H1 (cell line): Measurements from ENCODE around the gene KCNH1. TPM values are rescaled to one million over a fixed set of nuclear protein-coding genes. Genes with fewer than 3 reads are reported as not detected.

Source experiments
- CTCF ChIA-PET: fragments of 300-600 bp; sonication (Branson Sonifier 250); formaldehyde crosslinking; loops from one replicate; lab custom pipeline; 2021; ENCODE audit not compliant: partially characterized antibody; lab: Charles Lee
- POLR2A ChIA-PET: fragments of 300-600 bp; sonication (Branson Sonifier 250); formaldehyde crosslinking; loops from one replicate; lab custom pipeline; 2021; ENCODE audit warnings: inconsistent platforms; ENCODE audit not compliant: partially characterized antibody; lab: Charles Lee
- DNase-seq, 2 experiments: peaks; one replicate each; pipeline versions ENCODE4 v3.0.0 to v3.0.0-alpha.2; 2010 to 2022; ENCODE audit warnings: low spot score in 2 of 2, low read depth in 1 of 2, mixed read lengths in 1 of 2
- FAIRE-seq: peaks from 2 replicates; lab custom pipeline; 2011; peaks lifted over from hg19 to GRCh38; lab: Jason Lieb, UNC
- H2AFZ ChIP-seq: 2 replicates; pipeline ENCODE4 v1.8.1; 2012; ENCODE audit warnings: low read length, inconsistent platforms
- H2AK5ac ChIP-seq: 2 replicates; pipeline ENCODE4 v1.6.1; 2013; ENCODE audit warnings: low read depth, low read length
- H2BK120ac ChIP-seq: replicated peaks from 2 replicates; pipeline ENCODE3; 2013; ENCODE audit warnings: low read depth, low read length, inconsistent platforms
- H2BK12ac ChIP-seq: 2 replicates; pipeline ENCODE4 v1.6.1; 2013; ENCODE audit warnings: low read depth, low read length
- H2BK15ac ChIP-seq: 2 replicates; pipeline ENCODE4 v1.6.1; 2013; ENCODE audit warnings: low read length
- H2BK20ac ChIP-seq: 2 replicates; pipeline ENCODE4 v1.6.1; 2013; ENCODE audit warnings: low read length
- H2BK5ac ChIP-seq: 2 replicates; pipeline ENCODE4 v1.6.1; 2013; ENCODE audit warnings: low read depth, low read length
- H3K14ac ChIP-seq: 2 replicates; pipeline ENCODE4 v1.6.1; 2013; ENCODE audit warnings: inconsistent platforms; ENCODE audit not compliant: insufficient read length
- H3K18ac ChIP-seq: 2 replicates; pipeline ENCODE4 v1.6.1; 2013; ENCODE audit warnings: low read length; ENCODE audit errors: extremely low read depth
- H3K23ac ChIP-seq: 2 replicates; pipeline ENCODE4 v1.6.1; 2013; ENCODE audit warnings: inconsistent platforms; ENCODE audit not compliant: insufficient read length
- H3K23me2 ChIP-seq: 2 replicates; pipeline ENCODE4 v1.6.1; 2013; ENCODE audit warnings: low read depth, low read length
- H3K27ac ChIP-seq: 2 replicates; pipeline ENCODE4 v1.6.1; 2011; ENCODE audit warnings: low read depth, low read length, inconsistent platforms
- H3K27me3 ChIP-seq, 4 experiments: replicated peaks in 1 of 4; 1 replicate in 1 of 4; 2 replicates in 3 of 4; pipeline versions ENCODE4 v1.6.1 to v1.8.1; 2011 to 2013; ENCODE audit warnings: low read length in 3 of 4, mild to moderate bottlenecking in 3 of 4, inconsistent platforms in 2 of 4, mixed read lengths in 2 of 4, moderate library complexity in 1 of 4; ENCODE audit not compliant: control insufficient read depth in 3 of 4, insufficient read depth in 3 of 4; ENCODE audit errors: extremely low read depth in 1 of 4
- H3K36me3 ChIP-seq, 4 experiments: 2 replicates each; pipeline versions ENCODE4 v1.6.1 to v1.8.1; 2011 to 2013; ENCODE audit warnings: mild to moderate bottlenecking in 4 of 4, low read length in 3 of 4, moderate library complexity in 2 of 4, control low read depth in 1 of 4, inconsistent platforms in 1 of 4; ENCODE audit not compliant: insufficient read depth in 4 of 4, control insufficient read depth in 2 of 4
- H3K4ac ChIP-seq: replicated peaks from 2 replicates; pipeline ENCODE3; 2013; ENCODE audit warnings: low read length, low read depth, mixed read lengths, inconsistent platforms; ENCODE audit not compliant: insufficient read length
- H3K4me1 ChIP-seq, 4 experiments: replicated peaks in 1 of 4; 1 replicate in 1 of 4; 2 replicates in 3 of 4; pipeline versions ENCODE4 v1.6.1 to v1.8.1; 2011 to 2013; ENCODE audit warnings: low read length in 3 of 4, inconsistent platforms in 2 of 4, mixed read lengths in 1 of 4; ENCODE audit not compliant: insufficient read depth in 4 of 4, control insufficient read depth in 3 of 4
- H3K4me2 ChIP-seq, 2 experiments: 2 replicates each; pipeline versions ENCODE4 v1.6.1 to v1.8.1; 2011 to 2013; ENCODE audit warnings: low read depth in 2 of 2, low read length in 2 of 2, control low read depth in 1 of 2, inconsistent platforms in 1 of 2, mild to moderate bottlenecking in 1 of 2; ENCODE audit not compliant: insufficient read depth in 1 of 2
- H3K4me3 ChIP-seq, 4 experiments: fragments of 200-600, 300-600 bp in 1 of 4; sonication (generic), shearing (Covaris generic), sonication (Bioruptor Twin) in 1 of 4; 2 replicates each; pipeline versions ENCODE4 v1.5.1 to v1.8.1; 2011 to 2016; ENCODE audit warnings: low read length in 4 of 4, low read depth in 3 of 4, control low read depth in 2 of 4, inconsistent platforms in 2 of 4, mild to moderate bottlenecking in 2 of 4, mixed read lengths in 1 of 4, moderate library complexity in 1 of 4; ENCODE audit not compliant: insufficient read depth in 2 of 4; ENCODE audit errors: extremely low read depth in 1 of 4
- H3K56ac ChIP-seq: replicated peaks from 2 replicates; pipeline ENCODE3; 2013; ENCODE audit warnings: low read depth, mild to moderate bottlenecking, mixed read lengths, low read length, inconsistent platforms; ENCODE audit not compliant: insufficient read length
- H3K79me1 ChIP-seq: 2 replicates; pipeline ENCODE4 v1.6.1; 2013; ENCODE audit warnings: low read depth, low read length, control low read depth
- H3K79me2 ChIP-seq, 2 experiments: 2 replicates each; pipeline versions ENCODE4 v1.6.1 to v1.8.1; 2012 to 2013; ENCODE audit warnings: low read length in 2 of 2, mild to moderate bottlenecking in 2 of 2, inconsistent platforms in 1 of 2; ENCODE audit not compliant: insufficient read depth in 2 of 2, control insufficient read depth in 1 of 2
- H3K9ac ChIP-seq, 4 experiments: replicated peaks in 1 of 4; 1 replicate in 1 of 4; 2 replicates in 3 of 4; pipeline versions ENCODE4 v1.6.1 to v1.8.1; 2011 to 2013; ENCODE audit warnings: low read depth in 3 of 4, low read length in 3 of 4, control low read depth in 2 of 4, mild to moderate bottlenecking in 2 of 4, moderate library complexity in 2 of 4, inconsistent platforms in 1 of 4; ENCODE audit errors: extremely low read depth in 1 of 4
- H3K9me3 ChIP-seq, 2 experiments: 2 replicates each; pipeline versions ENCODE4 v1.6.1 to v1.8.1; 2012 to 2013; ENCODE audit warnings: mild to moderate bottlenecking in 2 of 2, moderate library complexity in 2 of 2, control low read depth in 1 of 2, inconsistent platforms in 1 of 2, low read depth in 1 of 2, low read length in 1 of 2, mixed read lengths in 1 of 2; ENCODE audit not compliant: insufficient read depth in 2 of 2
- H4K20me1 ChIP-seq, 2 experiments: replicated peaks in 1 of 2; 2 replicates each; pipeline versions ENCODE3 to v1.8.1; 2011 to 2013; ENCODE audit warnings: inconsistent platforms in 2 of 2, low read length in 2 of 2, mild to moderate bottlenecking in 1 of 2; ENCODE audit not compliant: insufficient read depth in 2 of 2, control insufficient read depth in 1 of 2
- H4K5ac ChIP-seq: 2 replicates; pipeline ENCODE4 v1.6.1; 2013; ENCODE audit warnings: low read length, low read depth, mixed read lengths, inconsistent platforms; ENCODE audit not compliant: insufficient read length
- H4K8ac ChIP-seq: 2 replicates; pipeline ENCODE4 v1.8.0; 2013; ENCODE audit warnings: mild to moderate bottlenecking, moderate library complexity, low read length, inconsistent platforms; ENCODE audit not compliant: insufficient read depth; ENCODE audit errors: extremely low read depth
- H4K91ac ChIP-seq: replicated peaks from 2 replicates; pipeline ENCODE3; 2013; ENCODE audit warnings: low read length, mixed read lengths, inconsistent platforms; ENCODE audit not compliant: insufficient read length
- CEBPB ChIP-seq: IDR thresholded peaks from 2 replicates; pipeline ENCODE4 v1.6.1; 2012; ENCODE audit warnings: low read depth, low read length
- CHD2 ChIP-seq: IDR thresholded peaks from 2 replicates; pipeline ENCODE4 v1.6.1; 2012; ENCODE audit warnings: low read length, improper control_type of control experiment
- KDM1A ChIP-seq: fragments of 200-600, 300-600 bp; sonication (generic); IDR thresholded peaks from 2 replicates; pipeline ENCODE4 v1.7.1; 2016; ENCODE audit warnings: mild to moderate bottlenecking, low read length, borderline replicate concordance
- TCF12 ChIP-seq: IDR thresholded peaks from 2 replicates; pipeline ENCODE4 v1.6.1; 2011; ENCODE audit warnings: low read depth, mild to moderate bottlenecking, low read length
- WGBS, 2 experiments: shearing (Covaris generic) in 1 of 2; methylation state at CpG; one replicate each; pipeline versions ENCODE4 v1.1.6 to v1.1.7; 2013 to 2015; ENCODE audit warnings: low lambda C conversion rate in 2 of 2, mixed read lengths in 2 of 2, inconsistent platforms in 1 of 2, low coverage in 1 of 2, missing lambda C conversion rate in 1 of 2; ENCODE audit not compliant: insufficient replicate concordance in 2 of 2, insufficient coverage in 1 of 2, insufficient read length in 1 of 2; ENCODE audit errors: extremely low coverage in 1 of 2, missing lambda C conversion rate in 1 of 2; 5-methylcytosine and 5-hydroxymethylcytosine counted together
- polyA plus RNA-seq, 7 experiments: library from polyadenylated mRNA; depleted of rRNA in 3 of 7; stranded (reverse) in 5 of 7; unstranded in 2 of 7; fragments of >200 nt in 5 of 7; fragments of 200-250 nt in 2 of 7; gene quantifications; 1 replicate in 5 of 7; 2 replicates in 1 of 7; 4 replicates in 1 of 7; pipeline versions ENCODE4 v1.2.1 to v1.2.3, GENCODE V29; 2011 to 2013; ENCODE audit warnings: missing spikeins in 2 of 7, mixed read lengths in 2 of 7
- total RNA-seq: library from RNA; stranded (reverse); fragmentation: NEBNext Ultra II Directional; extraction: Animal tissue kit (Norgen Biotek cat#: 25700); gene quantifications from 2 replicates; pipeline ENCODE4 v1.2.1, GENCODE V29; 2021

Gene KCNH1
- total and polyA plus RNA-seq, 2 of the 8 experiments (the other 6 are each of a cell fraction or from before 2014, with no cell fraction given), result 0.27 to 0.34 TPM

DNA sequence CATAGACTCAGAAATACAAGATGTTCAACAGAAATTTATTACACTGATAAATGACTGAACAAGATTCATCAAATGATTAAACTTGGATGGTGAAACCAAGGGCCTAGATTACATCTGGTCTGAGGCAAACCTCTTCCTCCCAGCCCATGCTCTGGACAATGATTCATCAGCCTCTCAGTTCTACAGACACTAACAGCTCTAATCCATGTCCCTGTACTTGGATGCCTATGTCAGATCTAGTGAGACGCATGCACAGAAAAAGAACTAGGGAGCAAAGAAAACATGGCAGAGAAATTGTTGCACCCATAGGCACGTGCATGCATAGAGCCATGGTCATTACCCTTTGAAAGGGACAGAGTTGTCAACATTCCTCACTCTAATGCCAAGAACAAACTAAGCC lies 250.1 kb downstream of the KCNH1 start:
- no peak overlapping the region for H3K27ac ChIP-seq
- no peak for FAIRE-seq
- H3K4ac ChIP-seq, result no peak overlapping the region
- no peaks in the 10 kb centered on the region for H3K23me2 ChIP-seq
- H2BK15ac ChIP-seq, result no peak overlapping the region
- no peak overlapping the region for H3K56ac ChIP-seq
- ChIA-PET POLR2A (no interaction called here), CTCF (interaction anchor here (1.1 to 1.6 kb wide), 4 partner anchors 12 to 263 kb away, joined by 3 to 5 read pairs (median 3); no protein-coding TSS in a partner anchor)
- no peaks in the 10 kb centered on the region for H3K9me3 ChIP-seq
- DNase-seq, result no peak
- H4K20me1 ChIP-seq, result no peaks in the 10 kb centered on the region
- no peak overlapping the region for H3K18ac ChIP-seq
- H2BK120ac ChIP-seq, result no peak overlapping the region
- no peak overlapping the region for H3K14ac ChIP-seq
- H4K8ac ChIP-seq, result no peak overlapping the region
- 85% methylated on average over 2 of the region's 2 CpGs; no CpG with 5 or more reads in 1 of the 2 experiments for WGBS, 2 experiments
- H2AK5ac ChIP-seq, result no peak overlapping the region
- H3K4me1 ChIP-seq, result no peaks in the 10 kb centered on the region
- no peak overlapping the region for H3K23ac ChIP-seq
- no peak overlapping the region for H2BK20ac ChIP-seq
- no peak overlapping the region for H3K9ac ChIP-seq
- H4K5ac ChIP-seq, result no peak overlapping the region
- no peaks in the 10 kb centered on the region for H3K36me3 ChIP-seq
- H3K79me2 ChIP-seq, result no peaks in the 10 kb centered on the region
- no peak overlapping the region for H3K4me3 ChIP-seq
- no peak overlapping the region for H2BK5ac ChIP-seq
- H3K4me2 ChIP-seq, result no peak overlapping the region
- H2BK12ac ChIP-seq, result no peak overlapping the region
- H3K27me3 ChIP-seq, result no peaks in the 10 kb centered on the region
- TF ChIP-seq TCF12 (no peak), CEBPB (no peak), KDM1A (no peak), CHD2 (no peak)
- H3K79me1 ChIP-seq, result no peaks in the 10 kb centered on the region
- H2AFZ ChIP-seq, result no peak overlapping the region
- no peak overlapping the region for H4K91ac ChIP-seq
